Ramos (cell line): ENCODE measurements around the gene SIRT7.

Experiments
- in situ Hi-C: fragments of 300-500 bp; cut with MboI; formaldehyde crosslinking; loops from one replicate; pipeline ENCODE4 v1.14.3; 2022; ENCODE audit warnings: low sequenced_read_pairs; ENCODE audit not compliant: unreplicated experiment

Gene SIRT7

GRCh38 chr17:81869221-81870130, 48.5 kb downstream of the SIRT7 start:
- in situ Hi-C loops = no loop called here

GRCh38 chr17:81868674-81869220, 49.2 kb downstream of the SIRT7 start:
- in situ Hi-C loops = no loop called here

GRCh38 chr17:81867991-81868673, 49.8 kb downstream of the SIRT7 start:
- in situ Hi-C loops = no loop called here

GRCh38 chr17:81867170-81867990, 50.6 kb downstream of the SIRT7 start:
- in situ Hi-C loops = no loop called here

- in situ Hi-C loops = no loop called here
These were observed 51.4 kb downstream of the SIRT7 start for GRCh38 chr17:81866440-81867169.

GRCh38 chr17:81865733-81866439, 52.1 kb downstream of the SIRT7 start:
- in situ Hi-C loops = no loop called here

GRCh38 chr17:81865358-81865732, 52.6 kb downstream of the SIRT7 start:
- in situ Hi-C loops = no loop called here

- in situ Hi-C loops = no loop called here
These were observed 53.9 kb downstream of the SIRT7 start for GRCh38 chr17:81863833-81864768.

- in situ Hi-C loops = no loop called here
These were observed 54.8 kb downstream of the SIRT7 start for GRCh38 chr17:81863123-81863675.
